Measurements from ENCODE around the gene PMF1. TPM values are rescaled to one million over a fixed set of nuclear protein-coding genes. Genes with fewer than 3 reads are reported as not detected.
A peak's percentile ranks its signal among the peaks of the same experiment; 100 is the strongest.

Gene PMF1, protein sequence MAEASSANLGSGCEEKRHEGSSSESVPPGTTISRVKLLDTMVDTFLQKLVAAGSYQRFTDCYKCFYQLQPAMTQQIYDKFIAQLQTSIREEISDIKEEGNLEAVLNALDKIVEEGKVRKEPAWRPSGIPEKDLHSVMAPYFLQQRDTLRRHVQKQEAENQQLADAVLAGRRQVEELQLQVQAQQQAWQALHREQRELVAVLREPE
- total RNA-seq: 10 to 100 TPM; 34.0 to 74.8 (median 49.5) TPM

DNA sequence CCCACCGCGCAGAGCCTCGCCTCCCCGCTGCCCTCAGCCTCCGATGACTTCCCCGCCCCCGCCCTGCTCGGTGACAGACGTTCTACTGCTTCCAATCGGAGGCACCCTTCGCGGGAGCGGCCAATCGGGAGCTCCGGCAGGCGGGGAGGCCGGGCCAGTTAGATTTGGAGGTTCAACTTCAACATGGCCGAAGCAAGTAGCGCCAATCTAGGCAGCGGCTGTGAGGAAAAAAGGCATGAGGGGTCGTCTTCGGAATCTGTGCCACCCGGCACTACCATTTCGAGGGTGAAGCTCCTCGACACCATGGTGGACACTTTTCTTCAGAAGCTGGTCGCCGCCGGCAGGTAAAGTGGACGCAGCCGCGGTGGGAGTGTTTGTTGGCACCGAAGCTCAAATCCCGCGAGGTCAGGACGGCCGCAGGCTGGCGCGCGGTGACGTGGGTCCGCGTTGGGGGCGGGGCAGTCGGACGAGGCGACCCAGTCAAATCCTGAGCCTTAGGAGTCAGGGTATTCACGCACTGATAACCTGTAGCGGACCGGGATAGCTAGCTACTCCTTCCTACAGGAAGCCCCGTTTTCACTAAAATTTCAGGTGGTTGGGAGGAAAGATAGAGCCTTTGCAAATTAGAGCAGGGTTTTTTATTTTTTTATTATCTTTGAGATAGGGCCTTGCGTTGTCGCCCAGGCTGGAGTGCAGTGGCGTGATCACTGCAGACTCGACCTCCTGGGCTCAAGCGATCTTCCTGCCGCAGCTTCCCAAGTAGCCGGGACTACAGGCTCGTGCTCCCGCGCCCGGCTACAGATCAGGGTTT is at the start of gene PMF1:
Gene PMF1, plus strand, starts transcription at position 175 of the 811 bp plus-strand sequence. Its CDS starts 9 bp downstream, at position 184.
- peak; percentile 84 for DNase-seq (ENCODE audit: low spot score)
- peak; percentile 85 for ATAC-seq (ENCODE audit: low FRiP score)
- TF ChIP-seq, protein P1, sequence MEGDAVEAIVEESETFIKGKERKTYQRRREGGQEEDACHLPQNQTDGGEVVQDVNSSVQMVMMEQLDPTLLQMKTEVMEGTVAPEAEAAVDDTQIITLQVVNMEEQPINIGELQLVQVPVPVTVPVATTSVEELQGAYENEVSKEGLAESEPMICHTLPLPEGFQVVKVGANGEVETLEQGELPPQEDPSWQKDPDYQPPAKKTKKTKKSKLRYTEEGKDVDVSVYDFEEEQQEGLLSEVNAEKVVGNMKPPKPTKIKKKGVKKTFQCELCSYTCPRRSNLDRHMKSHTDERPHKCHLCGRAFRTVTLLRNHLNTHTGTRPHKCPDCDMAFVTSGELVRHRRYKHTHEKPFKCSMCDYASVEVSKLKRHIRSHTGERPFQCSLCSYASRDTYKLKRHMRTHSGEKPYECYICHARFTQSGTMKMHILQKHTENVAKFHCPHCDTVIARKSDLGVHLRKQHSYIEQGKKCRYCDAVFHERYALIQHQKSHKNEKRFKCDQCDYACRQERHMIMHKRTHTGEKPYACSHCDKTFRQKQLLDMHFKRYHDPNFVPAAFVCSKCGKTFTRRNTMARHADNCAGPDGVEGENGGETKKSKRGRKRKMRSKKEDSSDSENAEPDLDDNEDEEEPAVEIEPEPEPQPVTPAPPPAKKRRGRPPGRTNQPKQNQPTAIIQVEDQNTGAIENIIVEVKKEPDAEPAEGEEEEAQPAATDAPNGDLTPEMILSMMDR (IDR thresholded peaks at IDR 0.05): no peak

DNA sequence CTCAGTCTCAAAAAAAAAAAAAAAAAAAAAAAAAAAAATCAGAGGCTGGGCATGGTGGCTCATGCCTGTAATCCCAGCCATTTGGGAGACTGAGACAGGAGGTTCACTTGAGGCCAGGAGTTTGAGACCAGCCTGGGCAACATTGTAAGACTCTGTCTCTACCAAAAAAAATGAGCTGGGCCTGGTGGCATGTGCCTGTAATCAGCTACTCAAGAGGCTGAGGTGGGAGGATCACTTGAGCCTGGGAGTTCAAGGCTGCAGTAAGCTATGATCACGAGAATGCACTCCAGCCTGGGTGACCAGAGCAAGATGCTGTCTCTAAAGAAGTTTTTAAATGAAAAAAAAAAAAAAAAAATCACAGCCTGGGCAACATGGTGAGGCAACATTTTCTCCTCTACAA is 49.1 kb upstream of the PMF1 start:
- DNase-seq (ENCODE audit: low spot score) (no peak), ATAC-seq (ENCODE audit: low FRiP score) (no peak)
- TF ChIP-seq, protein P1 (IDR thresholded peaks at IDR 0.05): no peak

GRCh38 chr1:156164125-156164831 is 48.5 kb upstream of the PMF1 start:
- ATAC-seq (ENCODE audit: low FRiP score) (no peak), DNase-seq (ENCODE audit: low spot score) (no peak)
- TF ChIP-seq, protein P1 (IDR thresholded peaks at IDR 0.05): no peak

DNA sequence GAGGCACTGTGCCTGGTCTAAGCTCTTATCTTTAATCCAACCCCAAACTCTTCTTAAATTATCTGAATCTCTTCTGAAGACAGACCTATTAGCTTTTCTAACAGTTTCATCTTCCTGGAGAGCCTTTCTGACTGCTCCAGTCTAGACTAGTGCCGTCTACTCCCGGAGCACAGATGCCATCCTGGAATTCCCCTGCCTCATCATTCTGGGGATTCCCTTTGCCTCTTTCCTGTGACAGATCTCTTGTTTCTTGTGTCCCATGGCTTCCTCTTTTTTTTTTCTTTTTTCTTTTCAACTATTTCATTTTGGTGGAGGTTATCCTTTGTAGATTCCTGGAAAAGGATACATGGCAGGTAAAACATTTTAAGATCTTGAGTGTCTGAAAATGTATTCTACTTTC is 47.7 kb upstream of the PMF1 start:
- TF ChIP-seq, protein P1 (IDR thresholded peaks at IDR 0.05): no peak
- DNase-seq (ENCODE audit: low spot score) (no peak), ATAC-seq (ENCODE audit: low FRiP score) (no peak)

DNA sequence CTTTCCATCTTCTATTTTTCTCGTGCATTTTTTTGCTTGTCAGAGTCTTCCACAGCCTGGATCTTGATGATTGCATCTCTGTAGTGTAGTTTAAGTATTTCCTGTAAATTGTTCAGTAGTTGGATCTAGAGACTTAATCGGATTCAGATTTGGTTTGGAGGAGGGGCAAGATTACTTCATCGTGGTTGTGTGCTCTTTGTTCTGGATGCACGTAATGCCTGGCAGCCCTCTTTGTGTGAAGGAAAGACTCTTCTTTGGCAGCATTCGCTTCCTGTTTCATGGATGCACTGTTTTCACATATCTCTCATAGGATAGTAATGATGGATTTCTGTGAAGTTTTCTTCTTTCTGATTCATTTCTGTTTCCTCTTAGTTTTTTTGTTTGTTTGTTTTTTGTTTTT is 45.3 kb upstream of the PMF1 start:
- no peak for ATAC-seq (ENCODE audit: low FRiP score)
- TF ChIP-seq, protein P1 (IDR thresholded peaks at IDR 0.05): no peak
- no peak for DNase-seq (ENCODE audit: low spot score)

- DNase-seq (ENCODE audit: low spot score) (no peak), ATAC-seq (ENCODE audit: low FRiP score) (no peak)
- TF ChIP-seq, protein P1 (IDR thresholded peaks at IDR 0.05): no peak
Measured at GRCh38 chr1:156172696-156173470, 39.9 kb upstream of the PMF1 start.

Measured in omental fat pad (tissue), 4 donors.